HepG2 (cell line): ENCODE data around the gene VPS54. TPM values are rescaled to one million over a fixed set of nuclear protein-coding genes. Genes with fewer than 3 reads are reported as not detected.

Experiments used
- ARNT ChIP-seq: fragments of 450-650 bp; IDR thresholded peaks from 2 replicates; pipeline ENCODE4 v1.6.1; 2017
- KAT2B ChIP-seq: fragments of 150-350 bp; IDR thresholded peaks from 2 replicates; pipeline ENCODE4 v1.6.1; 2014; ENCODE audit warnings: low read depth, low read length, borderline replicate concordance
- MLLT10 ChIP-seq: sonication (generic); formaldehyde crosslinking; IDR thresholded peaks from 2 replicates; pipeline ENCODE4 v1.4.0; 2020; ENCODE audit warnings: missing genetic modification reagents
- RAD21 ChIP-seq: fragments of 450-650 bp; formaldehyde crosslinking; IDR thresholded peaks from 2 replicates; pipeline ENCODE4 v1.5.0; 2020; ENCODE audit warnings: mild to moderate bottlenecking
- ZMYM2 ChIP-seq: sonication (generic); formaldehyde crosslinking; IDR thresholded peaks from 2 replicates; pipeline ENCODE4 v1.8.0; 2022; ENCODE audit warnings: mild to moderate bottlenecking, missing genetic modification reagents
- ZNF256 ChIP-seq: sonication (generic); formaldehyde crosslinking; conservative IDR thresholded peaks from 2 replicates; pipeline ENCODE4 v1.4.0; 2020; ENCODE audit warnings: missing genetic modification reagents
- ZNF432 ChIP-seq: sonication (generic); formaldehyde crosslinking; IDR thresholded peaks from 2 replicates; pipeline ENCODE4 v1.5.0; 2020; ENCODE audit warnings: missing genetic modification reagents, mild to moderate bottlenecking, borderline replicate concordance
- polyA plus RNA-seq, 8 experiments: library from polyadenylated mRNA; depleted of rRNA in 3 of 8; stranded (reverse) in 7 of 8; unstranded in 1 of 8; fragments of >200 nt; fragmentation: Illumina TruSeq in 4 of 8; extraction: Trizol in 4 of 8; gene quantifications; 2 replicates each; pipeline versions ENCODE4 v1.2.1 to v1.2.3, GENCODE V29; 2011 to 2016; ENCODE audit warnings: low read depth in 4 of 8, missing spikeins in 1 of 8, mixed read lengths in 1 of 8; ENCODE audit not compliant: insufficient read depth in 1 of 8
- total RNA-seq, 5 experiments: library from RNA; depleted of rRNA; stranded (reverse); fragments of >200 nt; fragmentation: Illumina TruSeq; extraction: Trizol; gene quantifications; 2 replicates each; pipeline ENCODE4 v1.2.3, GENCODE V29; 2016; ENCODE audit warnings: low read depth in 1 of 5
- TF ChIP-seq, protein P1 (sequence below): sonication (generic); formaldehyde crosslinking; IDR thresholded peaks from 2 replicates; pipeline ENCODE4 v1.5.0; 2020; ENCODE audit warnings: mild to moderate bottlenecking, missing genetic modification reagents, moderate library complexity
- TF ChIP-seq, protein P2 (sequence below): sonication (generic); formaldehyde crosslinking; IDR thresholded peaks from 2 replicates; pipeline ENCODE4 v1.4.0; 2020; ENCODE audit warnings: mild to moderate bottlenecking, missing genetic modification reagents, borderline replicate concordance
- TF ChIP-seq, protein P3 (sequence below): sonication (generic); formaldehyde crosslinking; IDR thresholded peaks from 2 replicates; pipeline ENCODE4 v1.5.0; 2020; ENCODE audit warnings: missing genetic modification reagents
- TF ChIP-seq, protein P4 (sequence below): sonication (generic); formaldehyde crosslinking; IDR thresholded peaks from 2 replicates; pipeline ENCODE4 v1.4.0; 2020; ENCODE audit warnings: missing genetic modification reagents
- TF ChIP-seq, protein P5 (sequence below): sonication (generic); formaldehyde crosslinking; IDR thresholded peaks from 2 replicates; pipeline ENCODE4 v1.4.0; 2020; ENCODE audit warnings: missing genetic modification reagents, borderline replicate concordance
- TF ChIP-seq, protein P6 (sequence below): sonication (generic); formaldehyde crosslinking; IDR thresholded peaks from 2 replicates; pipeline ENCODE4 v1.4.0; 2020; ENCODE audit warnings: missing genetic modification reagents

The VPS54 gene
- total and polyA plus RNA-seq, 2 of the 13 experiments (the other 11 are each of a cell fraction or from before 2014, with no cell fraction given) = 64.7 to 77.5 TPM

DNA sequence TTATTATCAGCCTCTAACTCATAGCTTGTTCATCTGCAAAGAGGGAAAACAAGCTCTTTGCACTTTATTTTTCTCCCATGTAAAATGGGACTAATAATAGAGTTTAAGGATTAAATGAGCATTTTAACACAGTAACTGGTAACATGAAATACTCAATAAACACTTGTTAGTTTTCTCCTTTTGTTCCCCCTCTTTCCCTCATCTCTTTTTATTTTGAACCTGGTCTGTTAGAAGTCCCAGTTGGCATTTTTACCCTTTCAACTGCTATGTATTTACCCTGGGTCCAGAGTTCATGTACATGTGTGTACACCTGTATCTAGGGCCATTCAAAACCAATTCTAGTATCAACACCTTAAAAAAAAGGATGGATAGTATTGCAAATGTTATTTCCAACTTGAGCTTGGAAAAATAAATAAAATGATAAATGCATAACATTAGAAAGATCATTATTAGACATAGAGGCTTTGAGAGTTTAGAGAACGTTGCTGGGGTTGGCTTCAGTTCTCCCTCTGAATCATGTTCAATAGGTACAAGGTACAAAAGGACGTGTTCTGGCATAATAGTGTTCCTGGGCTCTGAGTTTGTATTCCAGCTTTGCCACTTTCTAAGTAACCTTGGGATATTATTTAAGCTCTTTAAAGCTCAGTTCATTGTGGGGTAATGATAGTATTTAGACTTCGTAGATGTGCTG, 5.2 kb upstream of the VPS54 start (continued):
- TF ChIP-seq, protein P1, sequence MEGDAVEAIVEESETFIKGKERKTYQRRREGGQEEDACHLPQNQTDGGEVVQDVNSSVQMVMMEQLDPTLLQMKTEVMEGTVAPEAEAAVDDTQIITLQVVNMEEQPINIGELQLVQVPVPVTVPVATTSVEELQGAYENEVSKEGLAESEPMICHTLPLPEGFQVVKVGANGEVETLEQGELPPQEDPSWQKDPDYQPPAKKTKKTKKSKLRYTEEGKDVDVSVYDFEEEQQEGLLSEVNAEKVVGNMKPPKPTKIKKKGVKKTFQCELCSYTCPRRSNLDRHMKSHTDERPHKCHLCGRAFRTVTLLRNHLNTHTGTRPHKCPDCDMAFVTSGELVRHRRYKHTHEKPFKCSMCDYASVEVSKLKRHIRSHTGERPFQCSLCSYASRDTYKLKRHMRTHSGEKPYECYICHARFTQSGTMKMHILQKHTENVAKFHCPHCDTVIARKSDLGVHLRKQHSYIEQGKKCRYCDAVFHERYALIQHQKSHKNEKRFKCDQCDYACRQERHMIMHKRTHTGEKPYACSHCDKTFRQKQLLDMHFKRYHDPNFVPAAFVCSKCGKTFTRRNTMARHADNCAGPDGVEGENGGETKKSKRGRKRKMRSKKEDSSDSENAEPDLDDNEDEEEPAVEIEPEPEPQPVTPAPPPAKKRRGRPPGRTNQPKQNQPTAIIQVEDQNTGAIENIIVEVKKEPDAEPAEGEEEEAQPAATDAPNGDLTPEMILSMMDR (CRISPR knock-in tag) = no peak
- TF ChIP-seq RAD21 (CRISPR knock-in tag) (peak; percentile 27; the same call in 1 of the 2 replicates), ZMYM2 (CRISPR knock-in tag) (peak; percentile 67; the same call in 1 of the 2 replicates), ZNF256 (CRISPR knock-in tag) (no peak), ARNT (no peak), ZNF432 (CRISPR knock-in tag) (no peak), KAT2B (no peak), MLLT10 (CRISPR knock-in tag) (no peak)
- TF ChIP-seq, protein P2, sequence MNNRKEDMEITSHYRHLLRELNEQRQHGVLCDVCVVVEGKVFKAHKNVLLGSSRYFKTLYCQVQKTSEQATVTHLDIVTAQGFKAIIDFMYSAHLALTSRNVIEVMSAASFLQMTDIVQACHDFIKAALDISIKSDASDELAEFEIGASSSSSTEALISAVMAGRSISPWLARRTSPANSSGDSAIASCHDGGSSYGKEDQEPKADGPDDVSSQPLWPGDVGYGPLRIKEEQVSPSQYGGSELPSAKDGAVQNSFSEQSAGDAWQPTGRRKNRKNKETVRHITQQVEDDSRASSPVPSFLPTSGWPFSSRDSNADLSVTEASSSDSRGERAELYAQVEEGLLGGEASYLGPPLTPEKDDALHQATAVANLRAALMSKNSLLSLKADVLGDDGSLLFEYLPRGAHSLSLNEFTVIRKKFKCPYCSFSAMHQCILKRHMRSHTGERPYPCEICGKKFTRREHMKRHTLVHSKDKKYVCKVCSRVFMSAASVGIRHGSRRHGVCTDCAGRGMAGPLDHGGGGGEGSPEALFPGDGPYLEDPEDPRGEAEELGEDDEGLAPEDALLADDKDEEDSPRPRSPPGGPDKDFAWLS (CRISPR knock-in tag) = no peak
- TF ChIP-seq, protein P3, sequence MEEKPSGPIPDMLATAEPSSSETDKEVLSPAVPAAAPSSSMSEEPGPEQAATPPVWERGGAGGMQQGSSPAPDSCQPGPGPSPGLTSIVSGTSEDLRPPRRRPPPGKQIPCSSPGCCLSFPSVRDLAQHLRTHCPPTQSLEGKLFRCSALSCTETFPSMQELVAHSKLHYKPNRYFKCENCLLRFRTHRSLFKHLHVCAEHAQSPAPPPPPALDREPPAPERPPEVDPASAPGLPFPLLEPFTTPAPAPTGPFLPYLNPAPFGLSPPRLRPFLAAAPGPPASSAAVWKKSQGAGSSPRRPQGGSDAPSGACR (CRISPR knock-in tag) = peak; percentile 40; the same call in 1 of the 2 replicates
- TF ChIP-seq, protein P4, sequence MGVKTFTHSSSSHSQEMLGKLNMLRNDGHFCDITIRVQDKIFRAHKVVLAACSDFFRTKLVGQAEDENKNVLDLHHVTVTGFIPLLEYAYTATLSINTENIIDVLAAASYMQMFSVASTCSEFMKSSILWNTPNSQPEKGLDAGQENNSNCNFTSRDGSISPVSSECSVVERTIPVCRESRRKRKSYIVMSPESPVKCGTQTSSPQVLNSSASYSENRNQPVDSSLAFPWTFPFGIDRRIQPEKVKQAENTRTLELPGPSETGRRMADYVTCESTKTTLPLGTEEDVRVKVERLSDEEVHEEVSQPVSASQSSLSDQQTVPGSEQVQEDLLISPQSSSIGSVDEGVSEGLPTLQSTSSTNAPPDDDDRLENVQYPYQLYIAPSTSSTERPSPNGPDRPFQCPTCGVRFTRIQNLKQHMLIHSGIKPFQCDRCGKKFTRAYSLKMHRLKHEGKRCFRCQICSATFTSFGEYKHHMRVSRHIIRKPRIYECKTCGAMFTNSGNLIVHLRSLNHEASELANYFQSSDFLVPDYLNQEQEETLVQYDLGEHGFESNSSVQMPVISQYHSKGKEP (CRISPR knock-in tag) = no peak
- TF ChIP-seq, protein P5, sequence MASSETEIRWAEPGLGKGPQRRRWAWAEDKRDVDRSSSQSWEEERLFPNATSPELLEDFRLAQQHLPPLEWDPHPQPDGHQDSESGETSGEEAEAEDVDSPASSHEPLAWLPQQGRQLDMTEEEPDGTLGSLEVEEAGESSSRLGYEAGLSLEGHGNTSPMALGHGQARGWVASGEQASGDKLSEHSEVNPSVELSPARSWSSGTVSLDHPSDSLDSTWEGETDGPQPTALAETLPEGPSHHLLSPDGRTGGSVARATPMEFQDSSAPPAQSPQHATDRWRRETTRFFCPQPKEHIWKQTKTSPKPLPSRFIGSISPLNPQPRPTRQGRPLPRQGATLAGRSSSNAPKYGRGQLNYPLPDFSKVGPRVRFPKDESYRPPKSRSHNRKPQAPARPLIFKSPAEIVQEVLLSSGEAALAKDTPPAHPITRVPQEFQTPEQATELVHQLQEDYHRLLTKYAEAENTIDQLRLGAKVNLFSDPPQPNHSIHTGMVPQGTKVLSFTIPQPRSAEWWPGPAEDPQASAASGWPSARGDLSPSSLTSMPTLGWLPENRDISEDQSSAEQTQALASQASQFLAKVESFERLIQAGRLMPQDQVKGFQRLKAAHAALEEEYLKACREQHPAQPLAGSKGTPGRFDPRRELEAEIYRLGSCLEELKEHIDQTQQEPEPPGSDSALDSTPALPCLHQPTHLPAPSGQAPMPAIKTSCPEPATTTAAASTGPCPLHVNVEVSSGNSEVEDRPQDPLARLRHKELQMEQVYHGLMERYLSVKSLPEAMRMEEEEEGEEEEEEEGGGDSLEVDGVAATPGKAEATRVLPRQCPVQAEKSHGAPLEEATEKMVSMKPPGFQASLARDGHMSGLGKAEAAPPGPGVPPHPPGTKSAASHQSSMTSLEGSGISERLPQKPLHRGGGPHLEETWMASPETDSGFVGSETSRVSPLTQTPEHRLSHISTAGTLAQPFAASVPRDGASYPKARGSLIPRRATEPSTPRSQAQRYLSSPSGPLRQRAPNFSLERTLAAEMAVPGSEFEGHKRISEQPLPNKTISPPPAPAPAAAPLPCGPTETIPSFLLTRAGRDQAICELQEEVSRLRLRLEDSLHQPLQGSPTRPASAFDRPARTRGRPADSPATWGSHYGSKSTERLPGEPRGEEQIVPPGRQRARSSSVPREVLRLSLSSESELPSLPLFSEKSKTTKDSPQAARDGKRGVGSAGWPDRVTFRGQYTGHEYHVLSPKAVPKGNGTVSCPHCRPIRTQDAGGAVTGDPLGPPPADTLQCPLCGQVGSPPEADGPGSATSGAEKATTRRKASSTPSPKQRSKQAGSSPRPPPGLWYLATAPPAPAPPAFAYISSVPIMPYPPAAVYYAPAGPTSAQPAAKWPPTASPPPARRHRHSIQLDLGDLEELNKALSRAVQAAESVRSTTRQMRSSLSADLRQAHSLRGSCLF (CRISPR knock-in tag) = no peak
- TF ChIP-seq, protein P6, sequence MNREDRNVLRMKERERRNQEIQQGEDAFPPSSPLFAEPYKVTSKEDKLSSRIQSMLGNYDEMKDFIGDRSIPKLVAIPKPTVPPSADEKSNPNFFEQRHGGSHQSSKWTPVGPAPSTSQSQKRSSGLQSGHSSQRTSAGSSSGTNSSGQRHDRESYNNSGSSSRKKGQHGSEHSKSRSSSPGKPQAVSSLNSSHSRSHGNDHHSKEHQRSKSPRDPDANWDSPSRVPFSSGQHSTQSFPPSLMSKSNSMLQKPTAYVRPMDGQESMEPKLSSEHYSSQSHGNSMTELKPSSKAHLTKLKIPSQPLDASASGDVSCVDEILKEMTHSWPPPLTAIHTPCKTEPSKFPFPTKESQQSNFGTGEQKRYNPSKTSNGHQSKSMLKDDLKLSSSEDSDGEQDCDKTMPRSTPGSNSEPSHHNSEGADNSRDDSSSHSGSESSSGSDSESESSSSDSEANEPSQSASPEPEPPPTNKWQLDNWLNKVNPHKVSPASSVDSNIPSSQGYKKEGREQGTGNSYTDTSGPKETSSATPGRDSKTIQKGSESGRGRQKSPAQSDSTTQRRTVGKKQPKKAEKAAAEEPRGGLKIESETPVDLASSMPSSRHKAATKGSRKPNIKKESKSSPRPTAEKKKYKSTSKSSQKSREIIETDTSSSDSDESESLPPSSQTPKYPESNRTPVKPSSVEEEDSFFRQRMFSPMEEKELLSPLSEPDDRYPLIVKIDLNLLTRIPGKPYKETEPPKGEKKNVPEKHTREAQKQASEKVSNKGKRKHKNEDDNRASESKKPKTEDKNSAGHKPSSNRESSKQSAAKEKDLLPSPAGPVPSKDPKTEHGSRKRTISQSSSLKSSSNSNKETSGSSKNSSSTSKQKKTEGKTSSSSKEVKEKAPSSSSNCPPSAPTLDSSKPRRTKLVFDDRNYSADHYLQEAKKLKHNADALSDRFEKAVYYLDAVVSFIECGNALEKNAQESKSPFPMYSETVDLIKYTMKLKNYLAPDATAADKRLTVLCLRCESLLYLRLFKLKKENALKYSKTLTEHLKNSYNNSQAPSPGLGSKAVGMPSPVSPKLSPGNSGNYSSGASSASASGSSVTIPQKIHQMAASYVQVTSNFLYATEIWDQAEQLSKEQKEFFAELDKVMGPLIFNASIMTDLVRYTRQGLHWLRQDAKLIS (CRISPR knock-in tag) = no peak
